Lower leg skin (tissue), 3 donors: Measurements from ENCODE around the gene CEP85.

Experiments
- POLR2A ChIP-seq, 2 donors: fragments of 450-650 bp; IDR thresholded peaks; one replicate each; pipeline ENCODE4 v1.6.1; 2016 to 2017; ENCODE audit warnings: antibody characterized with exemption in 2 of 2, mild to moderate bottlenecking in 1 of 2, moderate library complexity in 1 of 2
- TF ChIP-seq, protein P1 (sequence below), 3 donors: fragments of 450-650 bp; IDR thresholded peaks; one replicate each; pipeline ENCODE4 v1.5.1; 2016; ENCODE audit warnings: antibody characterized with exemption in 3 of 3, mild to moderate bottlenecking in 3 of 3, moderate library complexity in 2 of 3

DNA sequence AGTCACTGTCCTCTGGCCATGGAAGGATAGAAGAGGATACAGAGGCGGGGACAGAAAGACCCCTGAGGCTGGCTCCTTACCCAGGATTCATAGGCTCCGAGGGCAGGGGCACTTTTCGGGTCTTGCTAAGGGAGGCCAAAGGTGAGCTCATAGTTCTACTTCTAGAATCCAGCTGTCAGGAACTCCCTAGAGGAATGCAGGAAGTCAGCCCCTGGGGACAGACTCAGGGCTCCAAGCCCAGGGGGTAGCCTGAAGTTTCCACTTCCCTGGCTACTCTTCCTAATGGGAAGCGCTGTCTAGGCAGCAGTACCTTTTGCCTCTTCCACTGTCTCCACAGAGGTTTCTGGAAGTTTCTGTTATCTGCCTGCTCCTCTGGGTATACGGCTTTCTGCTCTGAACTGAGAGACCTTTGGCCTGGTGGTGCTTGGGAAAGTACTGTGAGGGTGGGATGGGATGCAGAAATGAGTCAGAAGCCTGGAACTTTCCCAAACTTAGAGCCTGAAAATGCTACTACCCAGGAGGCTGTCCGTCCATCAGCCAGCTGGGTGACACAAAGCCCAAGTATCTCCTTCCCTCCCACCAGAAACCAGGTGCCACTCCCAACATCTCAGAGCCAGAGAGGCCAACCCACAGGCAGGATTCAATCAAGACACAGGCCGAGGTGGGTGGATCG is 68.9 kb downstream of the CEP85 start:
- TF ChIP-seq POLR2A (IDR thresholded peaks at IDR 0.05), result no peak
- TF ChIP-seq, protein P1, sequence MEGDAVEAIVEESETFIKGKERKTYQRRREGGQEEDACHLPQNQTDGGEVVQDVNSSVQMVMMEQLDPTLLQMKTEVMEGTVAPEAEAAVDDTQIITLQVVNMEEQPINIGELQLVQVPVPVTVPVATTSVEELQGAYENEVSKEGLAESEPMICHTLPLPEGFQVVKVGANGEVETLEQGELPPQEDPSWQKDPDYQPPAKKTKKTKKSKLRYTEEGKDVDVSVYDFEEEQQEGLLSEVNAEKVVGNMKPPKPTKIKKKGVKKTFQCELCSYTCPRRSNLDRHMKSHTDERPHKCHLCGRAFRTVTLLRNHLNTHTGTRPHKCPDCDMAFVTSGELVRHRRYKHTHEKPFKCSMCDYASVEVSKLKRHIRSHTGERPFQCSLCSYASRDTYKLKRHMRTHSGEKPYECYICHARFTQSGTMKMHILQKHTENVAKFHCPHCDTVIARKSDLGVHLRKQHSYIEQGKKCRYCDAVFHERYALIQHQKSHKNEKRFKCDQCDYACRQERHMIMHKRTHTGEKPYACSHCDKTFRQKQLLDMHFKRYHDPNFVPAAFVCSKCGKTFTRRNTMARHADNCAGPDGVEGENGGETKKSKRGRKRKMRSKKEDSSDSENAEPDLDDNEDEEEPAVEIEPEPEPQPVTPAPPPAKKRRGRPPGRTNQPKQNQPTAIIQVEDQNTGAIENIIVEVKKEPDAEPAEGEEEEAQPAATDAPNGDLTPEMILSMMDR (IDR thresholded peaks at IDR 0.05), result no peak
